Activated naive CD8-positive, alpha-beta T cell treated with anti-CD3 and anti-CD28 coated beads, Interleukin-2, amount 50 U/mL, for 24 hours (primary cell): ENCODE data around the gene CIRBP.
A peak's percentile ranks its signal among the peaks of the same experiment; 100 is the strongest.
"Not testable (repeated sequence)": the region's sequence is repeated elsewhere in the genome, so short reads cannot be mapped to it uniquely, and the experiment has no call there.

Experiments used
- ATAC-seq: fragments of 150-1000 bp; cut with Tn5 transposase; one replicate; pipeline ENCODE4 v1.10.0; 2021
- DNase-seq: peaks from one replicate; pipeline ENCODE4 v3.0.0; 2021
- H3K27ac Mint-ChIP-seq: one replicate; pipeline ENCODE4 v1.8.0; 2021; ENCODE audit warnings: mild to moderate bottlenecking, mixed read lengths
- H3K27me3 Mint-ChIP-seq: one replicate; pipeline ENCODE4 v1.8.0; 2021; ENCODE audit warnings: mixed read lengths
- H3K36me3 Mint-ChIP-seq: one replicate; pipeline ENCODE4 v1.8.0; 2021; ENCODE audit warnings: low read depth, mixed read lengths
- H3K4me1 Mint-ChIP-seq: one replicate; pipeline ENCODE4 v1.8.0; 2021; ENCODE audit warnings: mixed read lengths
- H3K4me3 Mint-ChIP-seq: one replicate; pipeline ENCODE4 v1.8.0; 2021; ENCODE audit warnings: mild to moderate bottlenecking, moderate library complexity, mixed read lengths
- H3K9me3 Mint-ChIP-seq: one replicate; pipeline ENCODE4 v1.8.0; 2021; ENCODE audit warnings: mixed read lengths

CIRBP gene

GRCh38 chr19:1313695-1314613, 44.8 kb downstream of the CIRBP start:
- Mint-ChIP-seq H3K4me1 (no peaks in the 10 kb centered on the region), H3K9me3 (no peaks in the 10 kb centered on the region), H3K36me3 (no peaks in the 10 kb centered on the region), H3K4me3 (no peak overlapping the region), H3K27ac (no peak overlapping the region), H3K27me3 (peaks cover 29% of the 10 kb centered on the region)
- DNase-seq (no peak), ATAC-seq (no peak)

- Mint-ChIP-seq H3K36me3 (no peaks in the 10 kb centered on the region), H3K4me1 (no peaks in the 10 kb centered on the region), H3K9me3 (no peaks in the 10 kb centered on the region), H3K27me3 (peaks cover 31% of the 10 kb centered on the region), H3K27ac (no peak overlapping the region), H3K4me3 (no peak overlapping the region)
- DNase-seq: peak; percentile 51
- peak; percentile 55 for ATAC-seq
Measured at GRCh38 chr19:1315470-1316166, 46.5 kb downstream of the CIRBP start.

GRCh38 chr19:1316466-1316865, 47.3 kb downstream of the CIRBP start:
- Mint-ChIP-seq H3K27ac (no peak overlapping the region), H3K36me3 (no peaks in the 10 kb centered on the region), H3K9me3 (no peaks in the 10 kb centered on the region), H3K4me3 (no peak overlapping the region), H3K4me1 (no peaks in the 10 kb centered on the region), H3K27me3 (peaks cover 35% of the 10 kb centered on the region)
- no peak for ATAC-seq
- no peak for DNase-seq

- Mint-ChIP-seq H3K27ac (no peak overlapping the region), H3K36me3 (no peaks in the 10 kb centered on the region), H3K4me3 (no peak overlapping the region), H3K27me3 (peaks cover 37% of the 10 kb centered on the region), H3K9me3 (no peaks in the 10 kb centered on the region), H3K4me1 (no peaks in the 10 kb centered on the region)
- ATAC-seq (no peak), DNase-seq (no peak)
Measured at GRCh38 chr19:1317274-1318003, 48.3 kb downstream of the CIRBP start.

GRCh38 chr19:1318678-1319471, 49.7 kb downstream of the CIRBP start:
- H3K27ac Mint-ChIP-seq: no peak overlapping the region
- H3K4me1 Mint-ChIP-seq: peaks cover under 1% of the 10 kb centered on the region
- peaks cover 42% of the 10 kb centered on the region for H3K27me3 Mint-ChIP-seq
- no peak for ATAC-seq
- no peaks in the 10 kb centered on the region for H3K36me3 Mint-ChIP-seq
- DNase-seq: no peak
- H3K4me3 Mint-ChIP-seq: no peak overlapping the region
- H3K9me3 Mint-ChIP-seq: no peaks in the 10 kb centered on the region

- not testable (repeated sequence) for DNase-seq, H3K36me3 Mint-ChIP-seq, H3K4me3 Mint-ChIP-seq, H3K9me3 Mint-ChIP-seq, H3K4me1 Mint-ChIP-seq, ATAC-seq, H3K27ac Mint-ChIP-seq
- H3K27me3 Mint-ChIP-seq: peaks cover 50% of the 10 kb centered on the region
Measured at GRCh38 chr19:1320282-1320650, 51.1 kb downstream of the CIRBP start.

GRCh38 chr19:1321539-1321938, 52.4 kb downstream of the CIRBP start:
- H3K4me3 Mint-ChIP-seq: no peak overlapping the region
- peaks cover 49% of the 10 kb centered on the region for H3K27me3 Mint-ChIP-seq
- H3K36me3 Mint-ChIP-seq: no peaks in the 10 kb centered on the region
- H3K9me3 Mint-ChIP-seq: no peaks in the 10 kb centered on the region
- H3K27ac Mint-ChIP-seq: no peak overlapping the region
- DNase-seq (no peak), ATAC-seq (no peak)
- peaks cover 2% of the 10 kb centered on the region for H3K4me1 Mint-ChIP-seq

- ATAC-seq (no peak), DNase-seq (no peak)
- Mint-ChIP-seq H3K4me1 (peaks cover 2% of the 10 kb centered on the region), H3K4me3 (no peak overlapping the region), H3K27me3 (peaks cover 43% of the 10 kb centered on the region), H3K9me3 (no peaks in the 10 kb centered on the region), H3K27ac (no peak overlapping the region), H3K36me3 (no peaks in the 10 kb centered on the region)
Measured at GRCh38 chr19:1322198-1322981, 53.3 kb downstream of the CIRBP start.

- H3K27ac Mint-ChIP-seq: no peak overlapping the region
- DNase-seq (no peak), ATAC-seq (no peak)
- H3K36me3 Mint-ChIP-seq: no peaks in the 10 kb centered on the region
- H3K27me3 Mint-ChIP-seq: peaks cover 35% of the 10 kb centered on the region
- peaks cover 2% of the 10 kb centered on the region for H3K4me1 Mint-ChIP-seq
- no peak overlapping the region for H3K4me3 Mint-ChIP-seq
- H3K9me3 Mint-ChIP-seq: no peaks in the 10 kb centered on the region
Measured at GRCh38 chr19:1324249-1324805, 55.2 kb downstream of the CIRBP start.
